Iris pigment epithelial cell (primary cell): ENCODE measurements around the gene TSSK2.

Experiments used
- DNase-seq: peaks from one replicate; pipeline ENCODE4 v3.0.0-alpha.2; 2011; ENCODE audit warnings: low read depth

The TSSK2 gene

GRCh38 chr22:19106886-19107729, 24.0 kb upstream of the TSSK2 start:
- DNase-seq: no peak

GRCh38 chr22:19107730-19108074, 23.4 kb upstream of the TSSK2 start:
- DNase-seq: no peak

- peak; percentile 19 for DNase-seq
Measured at GRCh38 chr22:19108807-19109197, 22.3 kb upstream of the TSSK2 start.

GRCh38 chr22:19109198-19110063, 21.7 kb upstream of the TSSK2 start:
- peak; percentile 91 for DNase-seq

GRCh38 chr22:19110064-19110458, 21.0 kb upstream of the TSSK2 start:
- DNase-seq: no peak

GRCh38 chr22:19110646-19111045, 20.5 kb upstream of the TSSK2 start:
- no peak for DNase-seq

- no peak for DNase-seq
Measured at GRCh38 chr22:19111140-19111539, 20.0 kb upstream of the TSSK2 start.

- no peak for DNase-seq
Measured at GRCh38 chr22:19111584-19111983, 19.5 kb upstream of the TSSK2 start.

- no peak for DNase-seq
Measured at GRCh38 chr22:19113429-19113828, 17.7 kb upstream of the TSSK2 start.

GRCh38 chr22:19114984-19115552, 16.0 kb upstream of the TSSK2 start:
- DNase-seq: no peak

GRCh38 chr22:19115628-19116027, 15.5 kb upstream of the TSSK2 start:
- DNase-seq: no peak

- no peak for DNase-seq
Measured at GRCh38 chr22:19117111-19117512, 14.0 kb upstream of the TSSK2 start.

GRCh38 chr22:19118329-19118880, 12.7 kb upstream of the TSSK2 start:
- DNase-seq: no peak

- DNase-seq: no peak
Measured at GRCh38 chr22:19119949-19120348, 11.2 kb upstream of the TSSK2 start.

- DNase-seq: peak; percentile 48
Measured at GRCh38 chr22:19120829-19121630, 10.1 kb upstream of the TSSK2 start.

GRCh38 chr22:19121631-19122142, 9.4 kb upstream of the TSSK2 start:
- DNase-seq: peak; percentile 49

GRCh38 chr22:19122143-19122751, 8.9 kb upstream of the TSSK2 start, which contains the start of gene DGCR2:
TSS of gene DGCR2 (minus strand) at chr22:19122412. CDS start at chr22:19122206, 206 bp downstream.
- peak; percentile 96 for DNase-seq

GRCh38 chr22:19122752-19123492, 8.2 kb upstream of the TSSK2 start:
- peak; percentile 20 for DNase-seq

GRCh38 chr22:19123936-19124335, 7.2 kb upstream of the TSSK2 start:
- DNase-seq: no peak

- DNase-seq: no peak
Measured at GRCh38 chr22:19124377-19124776, 6.7 kb upstream of the TSSK2 start.
